ENCODE measurements around the gene YARS1.

DNA sequence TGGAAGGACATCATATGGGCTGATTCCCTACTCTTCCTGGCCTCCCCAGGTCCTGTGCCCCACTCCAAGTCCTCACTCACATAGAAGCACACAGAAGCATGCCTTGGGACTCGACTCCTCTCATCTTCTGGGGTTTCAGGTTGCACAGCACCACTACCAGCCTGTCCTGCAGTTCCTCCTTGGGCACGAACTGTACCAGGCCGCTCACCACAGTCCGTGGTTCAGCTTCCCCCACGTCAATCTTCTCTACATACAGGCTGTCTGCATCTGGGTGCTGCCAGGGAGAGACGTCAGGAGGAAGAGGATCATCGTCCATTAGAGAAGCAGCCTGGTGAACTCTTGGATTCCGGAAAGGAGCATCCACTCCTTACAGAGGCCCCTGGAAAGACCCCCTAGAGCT is 37.2 kb downstream of the YARS1 start:
- TF ChIP-seq, protein P1, sequence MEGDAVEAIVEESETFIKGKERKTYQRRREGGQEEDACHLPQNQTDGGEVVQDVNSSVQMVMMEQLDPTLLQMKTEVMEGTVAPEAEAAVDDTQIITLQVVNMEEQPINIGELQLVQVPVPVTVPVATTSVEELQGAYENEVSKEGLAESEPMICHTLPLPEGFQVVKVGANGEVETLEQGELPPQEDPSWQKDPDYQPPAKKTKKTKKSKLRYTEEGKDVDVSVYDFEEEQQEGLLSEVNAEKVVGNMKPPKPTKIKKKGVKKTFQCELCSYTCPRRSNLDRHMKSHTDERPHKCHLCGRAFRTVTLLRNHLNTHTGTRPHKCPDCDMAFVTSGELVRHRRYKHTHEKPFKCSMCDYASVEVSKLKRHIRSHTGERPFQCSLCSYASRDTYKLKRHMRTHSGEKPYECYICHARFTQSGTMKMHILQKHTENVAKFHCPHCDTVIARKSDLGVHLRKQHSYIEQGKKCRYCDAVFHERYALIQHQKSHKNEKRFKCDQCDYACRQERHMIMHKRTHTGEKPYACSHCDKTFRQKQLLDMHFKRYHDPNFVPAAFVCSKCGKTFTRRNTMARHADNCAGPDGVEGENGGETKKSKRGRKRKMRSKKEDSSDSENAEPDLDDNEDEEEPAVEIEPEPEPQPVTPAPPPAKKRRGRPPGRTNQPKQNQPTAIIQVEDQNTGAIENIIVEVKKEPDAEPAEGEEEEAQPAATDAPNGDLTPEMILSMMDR (IDR thresholded peaks at IDR 0.05 in 4 of 5, conservative IDR thresholded peaks at IDR 0.05 in 1 of 5) = no peak
- TF ChIP-seq POLR2A (IDR thresholded peaks at IDR 0.05) = no peak
